ENCODE measurements around the gene CMKLR1.

The CMKLR1 gene

GRCh38 chr12:108302403-108303311 lies 36.5 kb downstream of the CMKLR1 start:
- TF ChIP-seq CTCF (IDR thresholded peaks at IDR 0.05; ENCODE audit: low read depth, low read length) = no peak
- no peak overlapping the region for H3K4me3 ChIP-seq (ENCODE audit: low read depth, low read length)

DNA sequence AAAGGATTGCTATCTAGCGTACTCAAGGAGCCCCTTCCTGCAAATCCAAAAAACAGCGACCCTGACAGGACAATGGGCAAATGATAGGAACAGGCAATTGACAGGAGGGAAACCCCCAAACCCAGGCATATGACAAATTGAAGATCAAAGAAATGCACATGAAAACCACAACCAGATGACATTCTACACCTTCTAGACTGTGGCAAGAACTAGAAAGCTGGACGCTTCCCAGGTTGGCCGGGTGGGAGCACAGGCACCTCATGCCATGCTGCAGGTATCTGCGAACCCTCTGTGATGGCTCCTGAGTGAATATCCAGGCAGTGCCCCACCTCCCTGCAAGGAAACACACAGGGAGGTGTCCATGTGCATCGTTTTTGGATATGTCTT lies 37.1 kb downstream of the CMKLR1 start:
- TF ChIP-seq CTCF (IDR thresholded peaks at IDR 0.05; ENCODE audit: low read depth, low read length) = no peak
- no peak overlapping the region for H3K4me3 ChIP-seq (ENCODE audit: low read depth, low read length)

- no peak for TF ChIP-seq CTCF (IDR thresholded peaks at IDR 0.05; ENCODE audit: low read depth, low read length)
Observed at GRCh38 chr12:108301346-108301745, 37.8 kb downstream of the CMKLR1 start.

DNA sequence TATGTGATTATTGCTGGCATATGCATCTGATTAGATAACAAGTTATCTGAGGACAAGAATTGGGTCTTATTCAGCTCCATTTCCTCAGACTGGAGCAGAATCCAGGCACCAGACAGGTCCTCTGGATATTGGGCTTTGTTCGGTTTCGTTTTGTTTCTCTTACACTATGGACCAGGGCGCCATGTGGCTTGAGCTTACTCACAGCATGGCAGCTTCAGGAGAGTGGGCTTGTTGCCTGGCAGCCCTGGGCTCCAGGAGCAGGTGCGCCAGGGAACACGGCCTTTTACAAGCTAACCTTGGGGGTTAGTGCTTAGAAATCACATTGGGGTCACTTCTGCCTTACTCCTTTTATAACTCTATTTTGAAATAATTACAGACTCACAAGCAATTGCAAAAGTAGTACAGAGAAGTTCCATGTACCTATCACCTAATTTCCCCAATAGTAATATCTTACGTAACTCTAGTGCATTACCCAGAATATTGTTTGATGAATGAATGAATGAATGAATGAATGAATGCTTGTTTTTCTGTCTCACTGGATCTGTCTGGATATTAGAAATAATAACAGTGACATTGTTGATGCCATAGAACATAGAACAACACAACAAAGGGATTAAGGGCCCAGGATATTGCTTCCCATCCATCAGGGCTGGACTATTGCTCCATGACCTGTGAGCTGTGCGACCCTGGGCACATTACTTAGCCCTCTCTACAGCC lies 39.0 kb downstream of the CMKLR1 start:
- no peak overlapping the region for H3K4me3 ChIP-seq (ENCODE audit: low read depth, low read length)

More at GRCh38 chr12:108301346-108301745, 37.8 kb downstream of the CMKLR1 start:
- H3K4me3 ChIP-seq (ENCODE audit: low read depth, low read length) = no peak overlapping the region

DNA sequence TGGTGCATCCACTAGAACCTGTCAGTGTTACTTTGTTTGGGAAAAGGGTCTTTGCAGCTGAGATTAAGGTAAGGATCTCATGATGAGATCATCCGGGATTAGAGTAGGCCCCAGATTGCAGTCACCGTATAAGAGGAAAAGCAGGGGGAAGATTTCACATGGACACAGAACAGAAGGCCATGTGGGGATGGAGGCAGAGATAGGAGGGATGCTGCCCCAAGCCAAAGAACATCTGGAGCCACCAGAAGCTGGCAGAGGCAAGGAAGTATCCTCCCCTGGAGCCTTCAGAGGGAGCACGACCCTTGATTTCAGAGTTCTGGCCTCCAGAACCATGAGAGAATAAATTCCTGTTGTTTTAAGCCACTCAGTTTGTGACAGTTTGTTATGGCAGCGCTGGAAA lies 39.6 kb downstream of the CMKLR1 start:
- no peak overlapping the region for H3K4me3 ChIP-seq (ENCODE audit: low read depth, low read length)
- TF ChIP-seq CTCF (IDR thresholded peaks at IDR 0.05; ENCODE audit: low read depth, low read length) = no peak

More for the DNA sequence above, 39.0 kb downstream of the CMKLR1 start:
- TF ChIP-seq CTCF (IDR thresholded peaks at IDR 0.05; ENCODE audit: low read depth, low read length) = no peak

- TF ChIP-seq CTCF (IDR thresholded peaks at IDR 0.05; ENCODE audit: low read depth, low read length) = no peak
- no peak overlapping the region for H3K4me3 ChIP-seq (ENCODE audit: low read depth, low read length)
Observed at GRCh38 chr12:108298761-108299275, 40.3 kb downstream of the CMKLR1 start.
